GM12878 (cell line): ENCODE data around the gene PADI2.

Experiments
- BHLHE40 ChIP-seq, 2 experiments: fragments of 450-650 bp in 1 of 2; IDR thresholded peaks; 2 replicates each; pipeline ENCODE4 v1.6.1; 2011 to 2017; ENCODE audit warnings: low read depth in 2 of 2, borderline replicate concordance in 1 of 2, improper control_type of control experiment in 1 of 2, low read length in 1 of 2, mild to moderate bottlenecking in 1 of 2
- CHD2 ChIP-seq: IDR thresholded peaks from 2 replicates; pipeline ENCODE4 v1.6.1; 2011; ENCODE audit warnings: low read depth, low read length, improper control_type of control experiment, borderline replicate concordance
- POLR2A ChIP-seq: IDR thresholded peaks from 2 replicates; pipeline ENCODE4 v1.6.1; 2011; ENCODE audit warnings: low read depth, mild to moderate bottlenecking, low read length
- POLR2AphosphoS5 ChIP-seq: IDR thresholded peaks from 2 replicates; pipeline ENCODE4 v1.6.1; 2011; ENCODE audit warnings: mild to moderate bottlenecking, low read length, inconsistent platforms
- RCOR1 ChIP-seq: conservative IDR thresholded peaks from 2 replicates; pipeline ENCODE4 v1.6.1; 2012; ENCODE audit warnings: low read depth, low read length, improper control_type of control experiment
- RELA ChIP-seq: fragments of 450-650 bp; IDR thresholded peaks from 2 replicates; pipeline ENCODE4 v1.8.0; 2014; ENCODE audit warnings: borderline replicate concordance; ENCODE audit not compliant: partially characterized antibody
- ZBTB33 ChIP-seq: fragments of 450-650 bp; IDR thresholded peaks from 2 replicates; pipeline ENCODE4 v1.6.1; 2017; ENCODE audit warnings: mild to moderate bottlenecking
- ZNF384 ChIP-seq: IDR thresholded peaks from 2 replicates; pipeline ENCODE4 v1.6.1; 2012; ENCODE audit warnings: low read depth, mild to moderate bottlenecking, low read length, improper control_type of control experiment, borderline replicate concordance
- TF ChIP-seq, protein P1 (sequence below), 3 experiments: IDR thresholded peaks in 2 of 3; conservative IDR thresholded peaks in 1 of 3; 2 replicates each; pipeline ENCODE4 v1.5.1; 2011; ENCODE audit warnings: low read depth in 3 of 3, low read length in 3 of 3, mild to moderate bottlenecking in 3 of 3, control low read depth in 2 of 3, moderate library complexity in 2 of 3, inconsistent platforms in 1 of 3, mixed read lengths in 1 of 3; ENCODE audit not compliant: control insufficient read depth in 2 of 3, insufficient read depth in 1 of 3; ENCODE audit errors: extremely low read depth in 1 of 3

GRCh38 chr1:17112076-17112475, 7.2 kb downstream of the PADI2 start:
- TF ChIP-seq POLR2A, result no peak
- TF ChIP-seq, protein P1, sequence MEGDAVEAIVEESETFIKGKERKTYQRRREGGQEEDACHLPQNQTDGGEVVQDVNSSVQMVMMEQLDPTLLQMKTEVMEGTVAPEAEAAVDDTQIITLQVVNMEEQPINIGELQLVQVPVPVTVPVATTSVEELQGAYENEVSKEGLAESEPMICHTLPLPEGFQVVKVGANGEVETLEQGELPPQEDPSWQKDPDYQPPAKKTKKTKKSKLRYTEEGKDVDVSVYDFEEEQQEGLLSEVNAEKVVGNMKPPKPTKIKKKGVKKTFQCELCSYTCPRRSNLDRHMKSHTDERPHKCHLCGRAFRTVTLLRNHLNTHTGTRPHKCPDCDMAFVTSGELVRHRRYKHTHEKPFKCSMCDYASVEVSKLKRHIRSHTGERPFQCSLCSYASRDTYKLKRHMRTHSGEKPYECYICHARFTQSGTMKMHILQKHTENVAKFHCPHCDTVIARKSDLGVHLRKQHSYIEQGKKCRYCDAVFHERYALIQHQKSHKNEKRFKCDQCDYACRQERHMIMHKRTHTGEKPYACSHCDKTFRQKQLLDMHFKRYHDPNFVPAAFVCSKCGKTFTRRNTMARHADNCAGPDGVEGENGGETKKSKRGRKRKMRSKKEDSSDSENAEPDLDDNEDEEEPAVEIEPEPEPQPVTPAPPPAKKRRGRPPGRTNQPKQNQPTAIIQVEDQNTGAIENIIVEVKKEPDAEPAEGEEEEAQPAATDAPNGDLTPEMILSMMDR (IDR thresholded peaks at IDR 0.05 in 2 of 3, conservative IDR thresholded peaks at IDR 0.05 in 1 of 3; ENCODE audit: control insufficient read depth in 2 of 3, extremely low read depth in 1 of 3, insufficient read depth in 1 of 3, low read depth in 3 of 3, low read length in 3 of 3), result no peak
- TF ChIP-seq RCOR1, result no peak
- TF ChIP-seq ZBTB33, result no peak
- no peak for TF ChIP-seq RELA
- no peak for TF ChIP-seq ZNF384
- no peak for TF ChIP-seq CHD2
- no peak for TF ChIP-seq BHLHE40 (IDR thresholded peaks at IDR 0.05; ENCODE audit: borderline replicate concordance in 1 of 2, low read depth in 2 of 2, low read length in 1 of 2)
- no peak for TF ChIP-seq POLR2AphosphoS5
